Astrocyte of the spinal cord (primary cell): ENCODE data around the gene TAP2.
A peak's percentile ranks its signal among the peaks of the same experiment; 100 is the strongest.

Experiments
- DNase-seq: peaks from one replicate; pipeline ENCODE4 v3.0.0; 2011; ENCODE audit warnings: low read depth, low spot score
- H3K4me3 ChIP-seq: 2 replicates; pipeline ENCODE4 v1.5.1; 2011; ENCODE audit warnings: low read depth, mild to moderate bottlenecking, low read length, moderate library complexity
- CTCF ChIP-seq: IDR thresholded peaks from 2 replicates; pipeline ENCODE4 v1.5.1; 2012; ENCODE audit warnings: low read depth, mild to moderate bottlenecking, low read length, inconsistent platforms
- in situ Hi-C: cut with HindIII; loops from 2 replicates; pipeline ENCODE4 v1.10.0; 2017; ENCODE audit warnings: low sequenced_read_pairs

The TAP2 gene

GRCh38 chr6:32833664-32834063 is 4.9 kb downstream of the TAP2 start:
- no peak overlapping the region for H3K4me3 ChIP-seq
- no peak for DNase-seq
- in situ Hi-C loops: no loop called here
- no peak for TF ChIP-seq CTCF

- TF ChIP-seq CTCF: no peak
- no peak overlapping the region for H3K4me3 ChIP-seq
- in situ Hi-C loops: no loop called here
- no peak for DNase-seq
These were observed 6.0 kb downstream of the TAP2 start for GRCh38 chr6:32832535-32832934.

- in situ Hi-C loops: no loop called here
- H3K4me3 ChIP-seq: no peak overlapping the region
- no peak for DNase-seq
- TF ChIP-seq CTCF: no peak
These were observed 7.6 kb downstream of the TAP2 start for GRCh38 chr6:32830936-32831335.

GRCh38 chr6:32830017-32830416 is 8.5 kb downstream of the TAP2 start:
- no peak for TF ChIP-seq CTCF
- no peak for DNase-seq
- in situ Hi-C loops: no loop called here
- H3K4me3 ChIP-seq: no peak overlapping the region

- TF ChIP-seq CTCF: no peak
- H3K4me3 ChIP-seq: no peak overlapping the region
These were observed 9.0 kb downstream of the TAP2 start for GRCh38 chr6:32829495-32829894.

GRCh38 chr6:32827025-32827424 is 11.5 kb downstream of the TAP2 start:
- TF ChIP-seq CTCF: no peak
- in situ Hi-C loops: no loop called here
- H3K4me3 ChIP-seq: no peak overlapping the region
- DNase-seq: no peak

More at GRCh38 chr6:32829495-32829894, 9.0 kb downstream of the TAP2 start:
- in situ Hi-C loops: no loop called here
- no peak for DNase-seq

GRCh38 chr6:32825966-32826365 is 12.6 kb downstream of the TAP2 start:
- H3K4me3 ChIP-seq: no peak overlapping the region
- DNase-seq: peak; percentile 29
- in situ Hi-C loops: no loop called here
- peak; percentile 39 for TF ChIP-seq CTCF
